GM12878 (cell line): ENCODE results near the gene MAPK1. TPM values are rescaled to one million over a fixed set of nuclear protein-coding genes. Genes with fewer than 3 reads are reported as not detected.

Source experiments
- ATAC-seq: fragments of 200-7000 bp; cut with Tn5 transposase; 3 replicates; pipeline ENCODE4 v1.9.1; 2020; ENCODE audit warnings: mild to moderate bottlenecking, moderate library complexity
- BruUV-seq: library from RNA; stranded (reverse); fragments of 400-500 nt; replicated peaks from 2 replicates; lab custom pipeline; 2021; lab: Mats Ljungman, UMichigan
- CTCF ChIA-PET: fragments of 300-600 bp; sonication (Branson Sonifier 250); formaldehyde crosslinking; extraction: SDS; loops from one replicate; lab custom pipeline; 2021; ENCODE audit warnings: inconsistent platforms; lab: Yijun Ruan, JAX
- POLR2A ChIA-PET: fragments of 350-600 bp; formaldehyde crosslinking; extraction: SDS; loops from one replicate; lab custom pipeline; 2021; ENCODE audit warnings: inconsistent platforms; lab: Charles Lee
- RAD21 ChIA-PET: fragments of 300-600 bp; sonication (Branson Sonifier 250); formaldehyde crosslinking; loops from one replicate; lab custom pipeline; 2023; ENCODE audit warnings: antibody characterized with exemption; ENCODE audit not compliant: unreplicated experiment; lab: Charles Lee
- SMC1A ChIA-PET: fragments of 300-600 bp; sonication (Branson Sonifier 250); formaldehyde crosslinking; loops from one replicate; lab custom pipeline; 2023; ENCODE audit not compliant: unreplicated experiment, uncharacterized antibody; lab: Charles Lee
- DNase-seq: peaks from one replicate; pipeline ENCODE4 v3.0.0-alpha.2; 2011; ENCODE audit warnings: low read depth, low spot score
- FAIRE-seq: peaks from 3 replicates; lab custom pipeline; 2011; peaks lifted over from hg19 to GRCh38; lab: Jason Lieb, UNC
- H2AFZ ChIP-seq: 2 replicates; pipeline ENCODE4 v1.6.0; 2011; ENCODE audit warnings: low read depth, low read length, control low read depth; ENCODE audit not compliant: control insufficient read depth
- H3K27ac ChIP-seq: 2 replicates; pipeline ENCODE4 v1.5.1; 2011; ENCODE audit warnings: control low read depth; ENCODE audit not compliant: control insufficient read depth, insufficient read depth
- H3K27me3 ChIP-seq, 2 experiments: replicated peaks in 1 of 2; 2 replicates each; pipeline versions ENCODE4 v1.6.0 to v1.6.1; 2011; ENCODE audit warnings: low read length in 1 of 2; ENCODE audit not compliant: control insufficient read depth in 2 of 2, insufficient read depth in 2 of 2
- H3K36me3 ChIP-seq, 2 experiments: 2 replicates each; pipeline ENCODE4 v1.5.1; 2011; ENCODE audit warnings: low read length in 1 of 2; ENCODE audit not compliant: control insufficient read depth in 2 of 2, insufficient read depth in 2 of 2
- H3K4me1 ChIP-seq: 2 replicates; pipeline ENCODE4 v1.6.1; 2011; ENCODE audit warnings: mild to moderate bottlenecking, low read length, moderate library complexity, mixed read lengths; ENCODE audit not compliant: control insufficient read depth, insufficient read depth
- H3K4me2 ChIP-seq: 2 replicates; pipeline ENCODE4 v1.6.0; 2011; ENCODE audit warnings: control low read depth; ENCODE audit not compliant: control insufficient read depth, insufficient read depth
- H3K4me3 ChIP-seq: fragments of 200-600 bp; sonication (generic); 2 replicates; pipeline ENCODE4 v1.5.1; 2016
- H3K79me2 ChIP-seq: 2 replicates; pipeline ENCODE4 v1.6.0; 2011; ENCODE audit warnings: low read length; ENCODE audit not compliant: control insufficient read depth, insufficient read depth
- H3K9ac ChIP-seq: 2 replicates; pipeline ENCODE4 v1.8.0; 2011; ENCODE audit warnings: low read length, control low read depth, mixed read lengths; ENCODE audit not compliant: control insufficient read depth, insufficient read depth
- H3K9me3 ChIP-seq: replicated peaks from 3 replicates; pipeline ENCODE4 v1.5.1; 2011; ENCODE audit warnings: mild to moderate bottlenecking, low read length; ENCODE audit not compliant: control insufficient read depth, insufficient read depth
- H4K20me1 ChIP-seq: 2 replicates; pipeline ENCODE4 v1.6.0; 2011; ENCODE audit not compliant: control insufficient read depth, insufficient read depth
- RBBP5 ChIP-seq: fragments of 200-600 bp; sonication (generic); conservative IDR thresholded peaks from 2 replicates; pipeline ENCODE4 v1.6.1; 2016
- SIN3A ChIP-seq: IDR thresholded peaks from 2 replicates; pipeline ENCODE4 v1.6.1; 2012; ENCODE audit warnings: low read depth, low read length, improper control_type of control experiment
- SRF ChIP-seq, 2 experiments: IDR thresholded peaks; 2 replicates each; pipeline ENCODE4 v1.6.1; 2011; ENCODE audit warnings: low read depth in 2 of 2, low read length in 2 of 2, mild to moderate bottlenecking in 1 of 2, moderate library complexity in 1 of 2
- ZNF622 ChIP-seq: fragments of 450-650 bp; IDR thresholded peaks from 2 replicates; pipeline ENCODE4 v1.6.1; 2017; ENCODE audit warnings: mild to moderate bottlenecking, inconsistent platforms
- WGBS: methylation state at CpG from one replicate; pipeline ENCODE4 v1.1.6; 2016; ENCODE audit warnings: low lambda C conversion rate; ENCODE audit not compliant: insufficient replicate concordance, insufficient coverage; ENCODE audit errors: missing lambda C conversion rate; 5-methylcytosine and 5-hydroxymethylcytosine counted together
- in situ Hi-C: fragments of 300-500 bp; cut with MboI; formaldehyde crosslinking; loops from 9 replicates; pipeline ENCODE4 v1.14.3; 2018; ENCODE audit warnings: mixed read lengths
- intact Hi-C: fragments of 100-400 bp; cut with micrococcal nuclease; formaldehyde crosslinking; loops from one replicate; pipeline ENCODE4 v1.14.2; 2022; ENCODE audit not compliant: unreplicated experiment
- polyA plus RNA-seq, 11 experiments: library from polyadenylated mRNA; depleted of rRNA in 4 of 11; unstranded in 6 of 11; stranded (reverse) in 5 of 11; fragments of >200 nt; fragmentation: Nextera tagmentation in 4 of 11; fragmentation: Illumina TruSeq in 1 of 11; extraction: Ambion mirVana in 4 of 11; extraction: Trizol in 1 of 11; gene quantifications; 1 replicate in 1 of 11; 2 replicates in 10 of 11; pipeline versions ENCODE4 v1.2.1 to v1.2.3, GENCODE V29; 2011 to 2016; ENCODE audit warnings: inconsistent platforms in 2 of 11, missing spikeins in 2 of 11, low read depth in 1 of 11
- total RNA-seq, 4 experiments: library from RNA; depleted of rRNA in 3 of 4; stranded (reverse); fragments of >200 nt in 3 of 4; fragmentation: Illumina TruSeq in 1 of 4; extraction: Trizol in 1 of 4; gene quantifications; 2 replicates each; pipeline versions ENCODE4 v1.2.1 to v1.2.3, GENCODE V29; 2013 to 2021
- TF ChIP-seq, protein P1 (sequence below): IDR thresholded peaks from 2 replicates; pipeline ENCODE4 v1.6.1; 2011; ENCODE audit warnings: low read depth, low read length, improper control_type of control experiment, borderline replicate concordance
- TF ChIP-seq, protein P2 (sequence below): fragments of 150-350 bp; IDR thresholded peaks from 2 replicates; pipeline ENCODE4 v1.6.1; 2016; ENCODE audit warnings: low read depth, low read length

Gene MAPK1
- total and polyA plus RNA-seq, 10 of the 15 experiments (the other 5 are each of a cell fraction or from before 2014, with no cell fraction given): 7.0 to 123 (median 58.4) TPM

DNA sequence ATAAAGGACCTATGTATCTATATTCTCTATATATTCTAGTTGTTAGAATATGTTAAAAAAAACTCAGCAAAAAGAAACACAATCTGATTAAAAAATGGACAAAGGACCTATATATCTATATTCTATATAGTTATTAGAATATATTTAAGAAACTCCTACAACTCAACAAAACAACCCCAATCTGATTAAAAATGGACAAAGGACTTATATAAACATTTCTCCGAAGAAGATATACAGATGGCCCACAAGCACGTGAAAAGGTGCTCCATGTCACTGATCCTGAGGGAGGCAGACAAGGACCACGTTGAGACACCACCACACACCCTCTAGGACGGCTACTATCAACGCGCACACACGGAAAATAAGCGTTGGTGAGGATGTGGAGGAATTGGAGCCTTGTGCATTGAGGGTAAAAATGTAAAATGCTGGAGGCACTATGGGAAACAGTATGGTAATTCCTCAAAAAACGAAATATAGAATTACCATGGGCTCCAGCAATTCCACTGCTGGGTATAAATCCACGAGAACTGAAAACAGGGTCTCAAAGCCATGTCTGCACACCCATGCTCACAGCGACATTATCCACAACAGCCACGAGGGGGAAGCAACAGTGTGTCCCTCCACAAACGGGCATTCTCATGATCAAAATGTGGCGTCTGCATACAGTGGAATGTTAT, 154.6 kb downstream of the MAPK1 start (continued):
- no peak for TF ChIP-seq SIN3A

DNA sequence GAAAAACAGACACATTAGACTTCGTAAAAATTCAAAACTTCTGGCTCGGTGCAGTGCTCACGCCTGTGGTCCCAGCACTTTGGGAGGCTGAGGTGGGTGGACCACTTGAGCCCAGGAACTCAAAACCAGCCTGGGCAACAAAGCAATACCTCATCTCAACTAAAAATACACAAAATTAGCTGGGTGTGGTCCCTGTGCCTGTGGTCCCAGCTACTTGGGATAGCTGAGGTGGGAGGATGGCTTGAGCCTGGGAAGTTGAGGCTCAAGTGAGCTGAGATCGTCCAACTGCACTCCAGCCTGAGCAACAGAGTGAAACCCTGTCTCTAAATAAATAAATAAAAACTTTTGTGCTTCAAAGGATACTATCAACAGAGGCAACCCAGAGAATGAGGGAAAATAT, 155.6 kb downstream of the MAPK1 start:
- intact Hi-C loops (no loop called here), in situ Hi-C loops (loop anchor here (5.0 to 25.0 kb wide), 2 partner anchors 235 to 1200 kb away; no protein-coding TSS in a partner anchor)
- H4K20me1 ChIP-seq: no peaks in the 10 kb centered on the region
- no peaks in the 10 kb centered on the region for H3K27me3 ChIP-seq
- FAIRE-seq: no peak
- SMC1A ChIA-PET: interaction anchor here (1.0 to 1.7 kb wide), 3 partner anchors 51 to 227 kb away, joined by 3 to 5 read pairs (median 4); no protein-coding TSS in a partner anchor
- DNase-seq: no peak
- H3K4me1 ChIP-seq: no peaks in the 10 kb centered on the region
- H3K4me2 ChIP-seq: no peak overlapping the region
- no peaks in the 10 kb centered on the region for H3K79me2 ChIP-seq
- no peak overlapping the region for H3K4me3 ChIP-seq
- TF ChIP-seq ZNF622 (no peak), RBBP5 (no peak)
- RAD21 ChIA-PET: interaction anchor here (0.6 to 0.7 kb wide), 2 partner anchors 227 to 1302 kb away, joined by 3 read pairs; no protein-coding TSS in a partner anchor
- CTCF ChIA-PET: interaction anchor here (0.7 to 4.6 kb wide), 3 partner anchors 105 to 225 kb away, joined by 3 to 36 read pairs (median 4); no protein-coding TSS in a partner anchor
- ATAC-seq: no peak
- H3K36me3 ChIP-seq: no peaks in the 10 kb centered on the region
- BruUV-seq: no TSS peak
- 38% methylated on average over 4 of the region's 4 CpGs for WGBS
- POLR2A ChIA-PET: interaction anchor here (0.6 kb wide), 1 partner anchor 169 kb away, joined by 3 read pairs; no protein-coding TSS in a partner anchor
- H3K27ac ChIP-seq: no peak overlapping the region
- no peaks in the 10 kb centered on the region for H3K9me3 ChIP-seq
- H3K9ac ChIP-seq: no peak overlapping the region
- no peak overlapping the region for H2AFZ ChIP-seq

DNA sequence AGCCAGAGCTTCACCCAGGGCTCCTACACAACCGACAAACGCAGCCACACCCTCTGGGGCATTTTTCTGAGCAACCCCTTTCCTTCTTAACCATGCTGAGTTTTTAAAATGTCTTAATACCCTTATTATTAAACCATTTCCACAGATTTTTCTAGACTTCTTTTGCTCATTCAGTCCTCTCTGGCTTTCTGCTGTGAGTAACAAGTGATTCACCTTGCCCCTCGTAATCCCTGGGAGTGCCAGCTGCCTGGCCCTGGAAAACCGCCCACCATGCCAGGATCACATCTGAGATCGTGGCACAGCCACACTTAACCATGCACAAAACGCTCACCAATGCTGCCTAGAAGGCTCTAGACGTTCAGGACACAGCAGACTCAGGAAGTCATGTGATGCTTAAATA, 157.3 kb downstream of the MAPK1 start:
- Histone ChIP-seq H3K4me3 (no peak overlapping the region), H3K27ac (no peak overlapping the region), H4K20me1 (no peaks in the 10 kb centered on the region), H3K36me3 (no peaks in the 10 kb centered on the region), H2AFZ (no peak overlapping the region), H3K9ac (no peak overlapping the region), H3K9me3 (no peaks in the 10 kb centered on the region), H3K4me2 (no peak overlapping the region), H3K79me2 (no peaks in the 10 kb centered on the region), H3K27me3 (no peaks in the 10 kb centered on the region), H3K4me1 (no peaks in the 10 kb centered on the region)
- 15% methylated on average over 7 of the region's 7 CpGs for WGBS
- DNase-seq: no peak
- no TSS peak for BruUV-seq
- RAD21 ChIA-PET: no interaction called here
- CTCF ChIA-PET: interaction anchor here (0.9 to 4.6 kb wide), 3 partner anchors 9 to 243 kb away, joined by 3 to 36 read pairs (median 3); partner anchors contain the start of gene PPM1F
- POLR2A ChIA-PET: interaction anchor here (0.5 kb wide), 1 partner anchor 189 kb away, joined by 3 read pairs; no protein-coding TSS in a partner anchor
- SMC1A ChIA-PET: interaction anchor here (1.2 to 1.7 kb wide), 2 partner anchors 20 to 70 kb away, joined by 3 to 5 read pairs; no protein-coding TSS in a partner anchor
- in situ Hi-C loops: loop anchor here (5.0 to 25.0 kb wide), 2 partner anchors 237 to 1202 kb away; no protein-coding TSS in a partner anchor
- ATAC-seq: no peak
- intact Hi-C loops: no loop called here
- FAIRE-seq: no peak
- TF ChIP-seq, protein P1, sequence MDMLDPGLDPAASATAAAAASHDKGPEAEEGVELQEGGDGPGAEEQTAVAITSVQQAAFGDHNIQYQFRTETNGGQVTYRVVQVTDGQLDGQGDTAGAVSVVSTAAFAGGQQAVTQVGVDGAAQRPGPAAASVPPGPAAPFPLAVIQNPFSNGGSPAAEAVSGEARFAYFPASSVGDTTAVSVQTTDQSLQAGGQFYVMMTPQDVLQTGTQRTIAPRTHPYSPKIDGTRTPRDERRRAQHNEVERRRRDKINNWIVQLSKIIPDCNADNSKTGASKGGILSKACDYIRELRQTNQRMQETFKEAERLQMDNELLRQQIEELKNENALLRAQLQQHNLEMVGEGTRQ: no peak
- no peak for TF ChIP-seq SRF (IDR thresholded peaks at IDR 0.05; ENCODE audit: low read depth in 2 of 2, low read length in 2 of 2)
- TF ChIP-seq, protein P2, sequence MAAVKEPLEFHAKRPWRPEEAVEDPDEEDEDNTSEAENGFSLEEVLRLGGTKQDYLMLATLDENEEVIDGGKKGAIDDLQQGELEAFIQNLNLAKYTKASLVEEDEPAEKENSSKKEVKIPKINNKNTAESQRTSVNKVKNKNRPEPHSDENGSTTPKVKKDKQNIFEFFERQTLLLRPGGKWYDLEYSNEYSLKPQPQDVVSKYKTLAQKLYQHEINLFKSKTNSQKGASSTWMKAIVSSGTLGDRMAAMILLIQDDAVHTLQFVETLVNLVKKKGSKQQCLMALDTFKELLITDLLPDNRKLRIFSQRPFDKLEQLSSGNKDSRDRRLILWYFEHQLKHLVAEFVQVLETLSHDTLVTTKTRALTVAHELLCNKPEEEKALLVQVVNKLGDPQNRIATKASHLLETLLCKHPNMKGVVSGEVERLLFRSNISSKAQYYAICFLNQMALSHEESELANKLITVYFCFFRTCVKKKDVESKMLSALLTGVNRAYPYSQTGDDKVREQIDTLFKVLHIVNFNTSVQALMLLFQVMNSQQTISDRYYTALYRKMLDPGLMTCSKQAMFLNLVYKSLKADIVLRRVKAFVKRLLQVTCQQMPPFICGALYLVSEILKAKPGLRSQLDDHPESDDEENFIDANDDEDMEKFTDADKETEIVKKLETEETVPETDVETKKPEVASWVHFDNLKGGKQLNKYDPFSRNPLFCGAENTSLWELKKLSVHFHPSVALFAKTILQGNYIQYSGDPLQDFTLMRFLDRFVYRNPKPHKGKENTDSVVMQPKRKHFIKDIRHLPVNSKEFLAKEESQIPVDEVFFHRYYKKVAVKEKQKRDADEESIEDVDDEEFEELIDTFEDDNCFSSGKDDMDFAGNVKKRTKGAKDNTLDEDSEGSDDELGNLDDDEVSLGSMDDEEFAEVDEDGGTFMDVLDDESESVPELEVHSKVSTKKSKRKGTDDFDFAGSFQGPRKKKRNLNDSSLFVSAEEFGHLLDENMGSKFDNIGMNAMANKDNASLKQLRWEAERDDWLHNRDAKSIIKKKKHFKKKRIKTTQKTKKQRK: no peak
